ENCODE data around the gene TMEM14A. TPM values are rescaled to one million over a fixed set of nuclear protein-coding genes. Genes with fewer than 3 reads are reported as not detected.

Gene TMEM14A
- total and polyA plus RNA-seq, 9 of the 15 experiments (the other 6 are each of a cell fraction or from before 2014, with no cell fraction given) = 3.5 to 43.3 (median 8.5) TPM

DNA sequence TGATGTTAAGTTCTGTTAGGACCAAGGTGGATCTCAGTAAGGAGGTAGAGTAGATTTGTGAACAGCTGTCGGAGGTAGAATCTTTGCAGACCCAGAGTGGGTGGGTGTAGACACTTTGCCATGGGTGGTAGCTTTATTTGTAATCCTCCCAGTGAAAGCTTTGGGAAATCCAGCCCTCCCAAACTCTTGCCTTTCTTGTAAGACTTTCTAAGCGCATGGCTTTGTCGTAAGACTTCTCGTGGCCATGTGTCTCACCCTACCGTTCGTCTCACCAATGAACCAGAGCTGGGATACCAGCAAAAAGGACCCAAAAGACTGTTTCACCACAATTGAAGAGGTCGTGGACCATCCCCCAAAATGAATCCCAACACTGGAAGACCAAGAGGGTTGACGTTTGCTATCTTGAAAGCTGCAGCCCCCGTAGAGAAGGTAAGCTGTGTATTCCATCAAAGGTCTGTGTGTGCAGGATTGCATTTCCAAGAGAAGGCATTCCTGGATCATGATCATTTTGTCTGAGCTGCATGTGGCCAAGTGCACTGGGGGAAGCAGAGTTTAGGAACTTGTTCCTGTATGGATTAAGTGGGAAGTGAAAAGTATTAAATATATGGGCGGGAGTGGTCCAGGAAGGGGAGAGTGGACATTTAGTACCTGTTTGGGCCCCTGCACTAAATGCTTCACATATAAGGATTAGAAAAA, 5.8 kb upstream of the TMEM14A start:
- intact Hi-C loops (cut with micrococcal nuclease) = loop anchor here (1.0 to 10.0 kb wide), 6 partner anchors 32 to 500 kb away; no protein-coding TSS in a partner anchor
- Histone ChIP-seq H3K27ac (ENCODE audit: extremely low read depth, low read depth, low read length) (peak overlapping the region; percentile 59), H3K4me1 (replicated peaks in 1 of 2; ENCODE audit: control insufficient read depth in 2 of 2, insufficient read depth in 2 of 2, low read length in 2 of 2) (peaks cover 7 to 13% of the 10 kb centered on the region in 2 experiments; a peak in 4 of 5 replicates), H3K79me2 (ENCODE audit: control insufficient read depth, insufficient read depth, low read length) (peaks cover 16% of the 10 kb centered on the region), H3K4me3 (peak overlapping the region; percentile 63), H3K4me2 (ENCODE audit: insufficient read depth, low read length) (peak overlapping the region; percentile 90), H2AFZ (ENCODE audit: low read depth, low read length) (peak overlapping the region; percentile 82), H3K36me3 (ENCODE audit: control insufficient read depth, insufficient read depth, low read length) (peaks cover 14% of the 10 kb centered on the region; the same call in 2 of the 3 replicates), H3K27me3 (ENCODE audit: control insufficient read depth in 2 of 2, insufficient read depth in 2 of 2, low read length in 2 of 2) (no peaks in the 10 kb centered on the region), H3K9me3 (replicated peaks; ENCODE audit: control insufficient read depth, insufficient read depth, low read depth, low read length) (no peaks in the 10 kb centered on the region), H3K9ac (ENCODE audit: insufficient read depth in 1 of 2, low read depth in 2 of 2, low read length in 2 of 2) (peak overlapping the region; percentile 70 to 96; a peak in 3 of 4 replicates), H4K20me1 (replicated peaks; ENCODE audit: control insufficient read depth, insufficient read depth, low read length) (no peaks in the 10 kb centered on the region), H3K9me1 (ENCODE audit: control insufficient read depth, insufficient read depth, low read length) (no peaks in the 10 kb centered on the region)
- ChIA-PET POLR2A (interaction anchor here (0.7 to 2.1 kb wide), 14 partner anchors 9 to 753 kb away, joined by 3 to 9 read pairs (median 3); partner anchors contain the start of gene EFHC1), CTCF (ENCODE audit: low intra/inter-chr PET ratio) (interaction anchor here (5.5 kb wide), 1 partner anchor 249 kb away, joined by 74 read pairs; no protein-coding TSS in a partner anchor)
- in situ Hi-C loops (cut with MboI) = loop anchor here (5.0 to 10.0 kb wide), 2 partner anchors 248 to 360 kb away; no protein-coding TSS in a partner anchor
- TF ChIP-seq NELFE (IDR thresholded peaks at IDR 0.05; ENCODE audit: insufficient read depth, insufficient read length) = no peak
- TF ChIP-seq MYC (IDR thresholded peaks at IDR 0.05; ENCODE audit: low read depth, low read length) = peak; percentile 8; the same call in 1 of the 2 replicates
- TF ChIP-seq MYC (CRISPR knock-in tag; IDR thresholded peaks at IDR 0.05; ENCODE audit: borderline replicate concordance, low read depth) = no peak
- peak; percentile 20 for TF ChIP-seq MGA (IDR thresholded peaks at IDR 0.05)
- BruUV-seq (replicated peaks) = no TSS peak
- peak; percentile 2 for ATAC-seq
- DNase-seq (ENCODE audit: extremely low read depth in 1 of 4, low spot score in 3 of 4) = peak in 1 of 4 experiments; percentile 25
- WGBS (ENCODE audit: insufficient coverage, low coverage, missing lambda C conversion rate) = 5% methylated on average over 10 of the region's 10 CpGs
- peak; percentile 11 for FAIRE-seq

All from K562 (cell line).